Prostate gland (tissue), 2 donors: Measurements from ENCODE around the gene MFN2.

Experiments
- POLR2AphosphoS5 ChIP-seq: sonication (generic); formaldehyde crosslinking; IDR thresholded peaks from one replicate; pipeline ENCODE4 v1.6.1; 2017; ENCODE audit warnings: antibody characterized with exemption
- TF ChIP-seq, protein P1 (sequence below), 4 experiments: fragments of 200-600 bp in 2 of 4; fragments of 450-650 bp in 2 of 4; sonication (generic) in 2 of 4; IDR thresholded peaks; 1 replicate in 3 of 4; 2 replicates in 1 of 4; pipeline ENCODE4 v1.5.1; 2016 to 2019; ENCODE audit warnings: antibody characterized with exemption in 4 of 4, mild to moderate bottlenecking in 2 of 4, moderate library complexity in 2 of 4

DNA sequence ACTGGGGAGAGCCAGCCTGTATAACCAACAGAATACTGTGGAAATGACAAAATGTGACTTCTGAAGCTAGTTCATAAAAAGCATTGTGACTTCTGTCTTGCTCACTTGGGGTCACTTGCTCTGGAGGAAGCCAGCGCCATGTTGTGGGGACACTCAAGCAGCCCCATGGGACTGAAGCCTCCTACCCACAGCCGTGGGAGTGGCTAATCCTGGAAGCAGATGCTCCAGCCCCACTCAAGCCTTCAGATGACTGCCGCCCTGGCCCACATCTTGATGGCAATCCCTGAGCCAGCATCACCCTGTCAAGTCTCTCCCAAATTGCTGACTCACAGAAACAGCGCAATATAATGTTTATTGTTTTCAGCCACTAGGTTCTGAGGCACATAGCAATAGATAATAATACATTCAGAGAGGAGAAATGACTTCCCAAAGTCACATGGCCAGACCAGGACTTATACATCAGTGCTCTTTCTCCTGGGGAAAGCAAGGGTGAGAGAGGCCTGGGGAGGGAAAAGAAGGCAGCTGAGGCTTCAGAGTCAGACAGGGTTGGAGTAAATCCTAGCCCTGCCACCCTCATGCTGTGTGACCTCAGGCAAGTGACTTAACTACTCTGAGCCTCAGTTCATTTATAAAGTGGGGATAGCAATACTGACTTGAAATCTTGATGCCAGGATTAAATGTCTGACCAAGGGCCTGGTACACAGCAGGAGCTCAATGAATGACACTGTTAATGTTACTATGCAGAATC is 77.9 kb downstream of the MFN2 start:
- TF ChIP-seq, protein P1, sequence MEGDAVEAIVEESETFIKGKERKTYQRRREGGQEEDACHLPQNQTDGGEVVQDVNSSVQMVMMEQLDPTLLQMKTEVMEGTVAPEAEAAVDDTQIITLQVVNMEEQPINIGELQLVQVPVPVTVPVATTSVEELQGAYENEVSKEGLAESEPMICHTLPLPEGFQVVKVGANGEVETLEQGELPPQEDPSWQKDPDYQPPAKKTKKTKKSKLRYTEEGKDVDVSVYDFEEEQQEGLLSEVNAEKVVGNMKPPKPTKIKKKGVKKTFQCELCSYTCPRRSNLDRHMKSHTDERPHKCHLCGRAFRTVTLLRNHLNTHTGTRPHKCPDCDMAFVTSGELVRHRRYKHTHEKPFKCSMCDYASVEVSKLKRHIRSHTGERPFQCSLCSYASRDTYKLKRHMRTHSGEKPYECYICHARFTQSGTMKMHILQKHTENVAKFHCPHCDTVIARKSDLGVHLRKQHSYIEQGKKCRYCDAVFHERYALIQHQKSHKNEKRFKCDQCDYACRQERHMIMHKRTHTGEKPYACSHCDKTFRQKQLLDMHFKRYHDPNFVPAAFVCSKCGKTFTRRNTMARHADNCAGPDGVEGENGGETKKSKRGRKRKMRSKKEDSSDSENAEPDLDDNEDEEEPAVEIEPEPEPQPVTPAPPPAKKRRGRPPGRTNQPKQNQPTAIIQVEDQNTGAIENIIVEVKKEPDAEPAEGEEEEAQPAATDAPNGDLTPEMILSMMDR (IDR thresholded peaks at IDR 0.05): no peak
- TF ChIP-seq POLR2AphosphoS5: no peak
